ENCODE data around the gene GP1BA. TPM values are rescaled to one million over a fixed set of nuclear protein-coding genes. Genes with fewer than 3 reads are reported as not detected.

The GP1BA gene
- total and polyA plus RNA-seq, 10 of the 15 experiments (the other 5 are each of a cell fraction or from before 2014, with no cell fraction given), result 0.04 to 0.67 (median 0.28) TPM; not detected in 1

GRCh38 chr17:4967539-4968485 lies 35.7 kb downstream of the GP1BA start, which contains the start of gene SPAG7 (continued):
- no peak for TF ChIP-seq ZBTB11 (CRISPR knock-in tag; IDR thresholded peaks at IDR 0.05)
- peak; percentile 73 for TF ChIP-seq MEF2B (IDR thresholded peaks at IDR 0.05; ENCODE audit: partially characterized antibody, poor library complexity, severe bottlenecking)
- TF ChIP-seq IRF3 (IDR thresholded peaks at IDR 0.05), result no peak
- peak; percentile 87 for TF ChIP-seq POLR2A (IDR thresholded peaks at IDR 0.05; ENCODE audit: low read depth, low read length)
- TF ChIP-seq NBN (IDR thresholded peaks at IDR 0.05), result peak; percentile 51; the same call in 1 of the 2 replicates
- 0 out of 2 replicates have a peak, but pooled peaks have one; percentile 35 for TF ChIP-seq HCFC1 (IDR thresholded peaks at IDR 0.05; ENCODE audit: low read length)
- TF ChIP-seq SPI1 (IDR thresholded peaks at IDR 0.05; ENCODE audit: borderline replicate concordance, insufficient read depth, low read depth, low read length), result no peak
- peak; percentile 39 for TF ChIP-seq CUX1 (IDR thresholded peaks at IDR 0.05; ENCODE audit: insufficient replicate concordance, low read depth, low read length)
- TF ChIP-seq RAD51 (IDR thresholded peaks at IDR 0.05), result peak; percentile 50; the same call in 1 of the 2 replicates
- TF ChIP-seq NFIC (IDR thresholded peaks at IDR 0.05; ENCODE audit: low read depth, low read length), result no peak; the same call in 1 of the 2 replicates
- TF ChIP-seq NR2C2 (IDR thresholded peaks at IDR 0.05; ENCODE audit: borderline replicate concordance, control insufficient read depth, insufficient read length, low read depth), result no peak
- no peak for TF ChIP-seq ESRRA (IDR thresholded peaks at IDR 0.05; ENCODE audit: low read length)
- no peak for TF ChIP-seq EZH2 (IDR thresholded peaks at IDR 0.05; ENCODE audit: borderline replicate concordance, control insufficient read depth, low read depth, low read length)
- TF ChIP-seq RELA (IDR thresholded peaks at IDR 0.05; ENCODE audit: borderline replicate concordance, partially characterized antibody), result no peak
- TF ChIP-seq E2F8 (IDR thresholded peaks at IDR 0.05; ENCODE audit: low read depth, partially characterized antibody), result no peak
- TF ChIP-seq TARDBP (IDR thresholded peaks at IDR 0.05; ENCODE audit: borderline replicate concordance), result no peak
